Stimulated activated CD8-positive, alpha-beta memory T cell treated with anti-CD3 and anti-CD28 coated beads, Interleukin-12 subunit alpha, Interleukin-12 subunit beta, amount 100 ng/mL, for 24 hours (primary cell): Measurements from ENCODE around the gene NINJ2.

ENCODE experiments used
- DNase-seq: peaks from one replicate; pipeline ENCODE4 v3.0.0-alpha.2; 2020; ENCODE audit errors: extremely low read depth

NINJ2 gene

DNA sequence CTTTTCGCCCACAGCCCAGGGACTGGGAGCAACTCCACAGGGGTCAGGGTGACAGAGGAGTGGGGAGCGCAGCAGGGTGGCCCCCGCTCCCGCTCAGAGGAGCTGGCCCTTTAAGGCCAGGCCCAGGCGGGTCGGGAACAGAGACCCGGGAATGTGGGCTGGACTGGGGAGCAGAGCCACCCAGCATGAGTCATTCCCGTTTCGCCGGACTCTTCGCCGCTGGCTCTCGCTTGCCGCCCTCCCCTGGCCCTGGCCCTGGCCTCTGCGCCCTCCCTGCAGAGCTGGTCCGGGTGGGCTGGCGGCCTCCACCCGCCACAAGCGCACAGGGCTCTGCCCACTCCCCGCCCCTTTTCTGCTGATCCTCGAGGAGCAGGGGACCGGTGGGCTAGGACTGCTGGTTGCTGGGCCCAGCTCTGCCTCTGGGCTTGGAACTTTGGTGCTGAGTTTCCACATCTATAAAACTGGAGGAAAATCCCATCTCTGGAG lies 92.8 kb downstream of the NINJ2 start:
- DNase-seq = no peak

DNA sequence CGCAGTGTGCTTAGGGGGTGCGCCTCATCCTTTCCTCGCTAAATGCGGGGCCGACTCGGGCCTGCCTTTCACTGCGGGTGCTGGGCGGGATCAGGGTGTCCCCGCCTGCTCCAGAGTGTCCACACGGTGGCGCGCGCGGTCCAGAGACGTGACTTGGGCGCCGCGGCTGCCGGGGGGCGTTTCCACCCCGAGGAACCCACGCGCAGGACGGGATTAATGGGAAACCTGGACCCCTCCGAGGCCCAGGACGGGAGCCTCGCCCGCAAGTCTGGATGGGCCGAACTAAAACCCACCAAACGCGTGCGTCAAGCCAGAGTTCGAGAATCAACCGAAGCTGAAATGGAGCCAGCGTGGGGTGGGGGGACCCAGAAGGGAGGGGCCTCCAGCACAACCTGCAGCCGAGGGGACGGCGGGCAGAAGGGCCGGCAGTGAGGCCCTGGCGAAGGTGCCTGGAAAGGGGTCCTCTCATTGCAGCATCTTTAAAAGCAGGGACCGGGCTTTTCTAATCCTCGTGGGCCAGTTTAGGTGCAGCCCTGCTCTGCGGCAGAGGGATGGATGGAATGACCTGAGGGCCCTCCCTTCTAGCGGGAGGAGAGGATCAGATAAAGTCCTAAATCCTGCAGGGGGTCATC lies 93.3 kb downstream of the NINJ2 start:
- peak; percentile 53 for DNase-seq

DNA sequence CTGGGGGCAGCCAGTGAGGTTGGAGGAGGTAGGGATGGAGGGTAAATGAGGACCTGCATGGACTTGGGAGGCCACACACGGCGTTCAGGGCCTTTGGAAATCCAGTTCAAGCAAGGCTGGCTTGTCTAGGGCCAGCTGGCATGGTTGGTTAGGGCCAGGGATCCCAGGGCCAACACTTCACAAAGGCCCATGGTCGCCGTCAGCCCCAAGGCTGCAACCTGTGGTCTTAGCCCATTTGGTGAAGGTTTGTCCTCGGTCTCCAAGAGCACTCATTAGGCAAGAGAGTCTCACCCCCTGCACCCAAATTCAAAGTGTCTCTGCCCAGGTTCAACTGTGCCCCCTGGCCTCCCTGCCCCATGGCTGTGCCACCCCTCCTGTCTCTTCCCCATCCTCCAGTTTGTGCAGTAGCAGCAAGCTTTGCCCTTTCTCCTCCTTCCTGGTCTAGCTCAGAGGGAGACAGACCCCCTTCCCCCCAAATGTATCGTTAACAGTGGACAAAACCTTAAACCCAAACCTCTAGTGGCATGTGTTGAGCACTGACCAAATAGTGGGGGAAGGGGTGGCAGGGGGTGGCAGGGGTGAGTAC lies 94.1 kb downstream of the NINJ2 start:
- DNase-seq = no peak

DNA sequence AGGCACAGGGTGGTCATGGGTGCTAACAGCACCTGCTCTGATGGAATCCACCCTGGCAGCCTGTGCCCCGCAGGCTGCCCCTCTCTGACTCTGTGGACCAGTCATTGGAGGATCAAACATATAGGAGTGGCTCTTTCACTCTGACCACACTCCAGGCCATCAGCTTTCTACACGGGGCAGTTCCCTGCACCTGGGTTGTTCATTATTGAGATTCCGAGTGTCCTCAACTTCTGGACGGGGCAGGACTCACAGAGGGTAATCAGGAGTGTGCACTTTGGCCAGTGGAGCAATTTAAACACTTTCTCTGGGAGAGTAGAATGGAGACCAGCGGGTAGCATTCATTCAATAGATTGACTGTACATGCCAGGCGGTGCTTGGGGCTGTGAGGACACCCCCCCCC lies 94.8 kb downstream of the NINJ2 start:
- DNase-seq = no peak

DNA sequence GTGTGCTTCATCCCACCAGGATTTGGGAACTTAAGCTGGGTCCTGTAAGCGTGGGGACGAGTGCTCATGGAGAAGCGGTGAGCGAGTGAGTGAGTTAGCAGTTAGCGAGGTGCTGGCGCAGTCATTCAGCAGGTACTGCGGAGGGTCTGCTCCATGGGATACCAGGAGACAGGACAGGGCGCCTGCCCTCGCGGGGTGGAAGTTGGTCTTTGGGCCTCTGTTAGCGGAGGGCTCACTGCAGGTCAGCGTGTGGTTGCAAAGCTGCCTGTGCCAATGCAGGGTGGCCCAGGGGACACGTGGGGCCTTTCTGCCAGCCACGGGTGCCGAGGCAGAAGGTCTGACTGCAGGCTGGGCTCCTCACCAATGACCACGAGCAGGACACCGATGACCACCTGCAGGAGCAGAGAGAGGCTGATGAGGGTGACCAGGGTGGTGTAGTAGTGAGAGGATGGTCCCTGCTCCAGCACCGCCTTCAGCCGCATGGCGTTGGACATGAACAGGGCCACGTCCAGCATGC lies 97.6 kb downstream of the NINJ2 start:
- no peak for DNase-seq

DNA sequence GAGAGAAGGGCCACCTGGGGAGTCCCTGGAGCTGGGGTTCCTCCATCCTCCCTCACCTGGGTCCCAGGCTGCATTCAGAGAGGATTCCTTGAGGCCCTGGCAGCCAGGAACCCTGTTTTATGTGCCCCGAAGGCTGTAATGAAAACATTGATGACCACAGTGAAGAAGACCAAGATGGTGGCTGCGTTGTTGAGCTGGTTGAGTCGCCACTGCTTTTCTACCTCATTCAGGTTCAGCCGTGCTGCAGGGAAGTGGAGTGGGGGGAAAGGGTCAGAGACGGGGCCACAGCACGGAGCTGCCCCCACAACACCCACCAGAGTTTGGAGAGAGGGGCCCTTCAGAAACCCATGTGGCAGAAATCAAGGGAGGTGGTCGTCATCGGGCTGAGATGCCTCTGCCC lies 98.1 kb downstream of the NINJ2 start:
- no peak for DNase-seq

DNA sequence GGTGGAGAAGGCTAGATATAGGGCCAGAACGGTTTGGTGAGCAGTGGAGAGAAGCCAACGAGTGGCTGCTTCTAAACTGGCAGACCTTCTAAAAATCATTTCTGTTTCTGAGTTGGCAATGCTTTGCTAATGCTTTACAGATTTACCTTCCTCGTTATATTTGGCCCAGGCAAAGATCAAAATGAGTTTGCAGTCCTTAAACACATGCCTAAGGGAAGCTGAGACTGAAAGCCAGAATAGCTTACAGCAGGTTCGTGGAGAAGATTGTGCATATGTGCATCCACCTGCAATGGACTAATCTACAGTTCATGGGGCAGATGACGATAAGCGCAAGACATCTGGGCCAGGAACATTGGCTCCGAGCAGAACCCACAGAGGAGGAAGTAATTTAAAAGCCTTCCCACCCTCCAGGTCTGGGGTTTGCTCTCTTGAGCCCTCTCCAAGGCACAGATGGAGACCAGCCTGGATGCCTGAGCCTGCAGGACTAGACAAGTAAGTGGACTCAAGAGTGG lies 99.4 kb downstream of the NINJ2 start:
- no peak for DNase-seq

DNA sequence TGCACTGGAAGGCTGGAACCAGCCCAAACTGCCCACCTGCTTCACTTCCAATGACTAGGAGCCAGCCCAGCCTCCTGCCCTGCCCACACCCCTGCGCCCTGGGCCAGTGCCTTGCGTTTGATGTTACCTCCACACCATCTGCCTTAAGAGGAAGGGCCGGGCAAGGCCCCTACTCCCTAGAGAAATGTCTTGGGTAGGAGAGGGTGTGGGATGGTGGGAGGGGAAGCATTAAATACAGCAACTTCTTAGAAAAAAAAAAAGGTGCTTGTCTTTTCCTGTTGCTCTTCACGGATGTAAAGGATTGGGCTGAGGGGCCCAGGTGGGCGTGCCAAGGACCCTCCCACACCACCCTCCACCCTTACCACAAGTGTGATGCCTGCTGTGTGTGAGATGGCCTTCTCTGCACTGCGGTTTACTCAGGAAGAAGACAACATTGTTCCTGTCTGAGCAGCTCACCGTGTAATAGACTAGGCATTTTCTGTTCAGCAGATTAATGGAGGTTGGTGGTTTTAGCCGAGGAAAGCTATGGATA lies 99.9 kb downstream of the NINJ2 start:
- DNase-seq = no peak

DNA sequence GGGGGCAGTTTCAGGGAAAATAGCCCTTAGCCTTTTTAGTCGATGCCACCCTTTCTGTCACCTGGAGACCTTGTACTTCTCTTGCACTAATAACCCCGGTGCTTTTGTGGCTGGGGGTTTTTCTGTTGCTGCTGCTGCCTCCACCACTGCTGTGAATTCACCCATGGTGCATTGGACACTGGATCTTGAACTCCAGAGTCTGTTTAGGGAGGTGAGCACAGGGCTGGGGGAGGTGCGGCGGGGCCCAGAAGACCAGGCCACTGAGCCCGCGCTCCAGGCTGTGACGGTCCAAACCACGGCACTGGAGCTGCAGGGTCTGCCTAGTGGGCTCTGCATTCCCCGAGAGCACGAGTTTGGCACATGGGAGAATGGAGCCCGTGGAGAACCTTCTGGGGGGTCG lies 100.6 kb downstream of the NINJ2 start:
- DNase-seq = no peak

DNA sequence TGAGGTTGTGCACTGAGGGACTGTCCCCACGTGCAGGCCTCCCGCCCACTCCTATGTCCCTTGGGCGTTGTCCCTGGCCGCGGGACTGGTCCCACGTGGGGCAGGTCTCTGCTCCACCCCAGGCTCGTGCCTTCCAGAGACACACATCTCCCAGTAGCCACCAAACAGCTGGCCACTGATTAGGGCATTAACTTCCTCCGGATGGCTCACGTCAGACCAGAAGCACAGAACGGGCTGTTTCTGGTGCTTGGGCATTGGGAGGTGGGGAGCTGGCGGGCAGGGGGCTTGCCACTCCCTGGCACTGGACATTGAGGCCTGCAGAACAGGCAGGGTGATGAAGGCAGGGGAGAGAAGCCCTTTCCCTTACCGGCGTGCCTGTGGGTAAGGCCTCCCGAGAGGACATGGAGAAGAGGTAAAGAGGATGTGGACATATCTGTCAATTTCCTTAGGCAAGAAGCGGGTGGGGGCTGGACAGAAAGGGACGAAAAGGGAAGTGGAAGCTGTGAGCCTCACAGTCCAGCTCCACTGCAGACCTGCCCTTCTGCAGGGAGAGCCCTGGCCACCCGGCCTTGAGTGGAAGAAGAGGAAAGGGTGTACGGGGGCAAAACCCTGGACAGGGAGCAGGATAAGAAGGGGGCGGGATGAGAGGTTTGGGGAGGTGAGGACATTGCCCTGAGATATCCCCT lies 101.2 kb downstream of the NINJ2 start:
- no peak for DNase-seq

DNA sequence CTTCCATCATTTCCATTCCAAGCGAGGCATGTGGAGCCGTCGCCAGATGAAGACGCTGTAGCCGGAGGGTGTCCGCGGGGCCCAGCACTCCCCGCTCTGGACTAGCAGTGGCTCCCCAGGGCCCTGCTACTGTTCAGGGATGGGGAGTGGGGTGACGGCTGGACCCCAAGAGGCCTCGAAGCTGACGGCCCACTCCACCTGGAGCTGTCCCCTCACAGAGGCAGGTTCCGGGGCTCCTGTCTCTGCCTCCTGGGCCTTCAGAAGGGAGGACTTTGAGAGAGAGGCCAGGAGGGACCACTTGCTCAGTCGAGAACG lies 101.9 kb downstream of the NINJ2 start:
- DNase-seq = no peak

DNA sequence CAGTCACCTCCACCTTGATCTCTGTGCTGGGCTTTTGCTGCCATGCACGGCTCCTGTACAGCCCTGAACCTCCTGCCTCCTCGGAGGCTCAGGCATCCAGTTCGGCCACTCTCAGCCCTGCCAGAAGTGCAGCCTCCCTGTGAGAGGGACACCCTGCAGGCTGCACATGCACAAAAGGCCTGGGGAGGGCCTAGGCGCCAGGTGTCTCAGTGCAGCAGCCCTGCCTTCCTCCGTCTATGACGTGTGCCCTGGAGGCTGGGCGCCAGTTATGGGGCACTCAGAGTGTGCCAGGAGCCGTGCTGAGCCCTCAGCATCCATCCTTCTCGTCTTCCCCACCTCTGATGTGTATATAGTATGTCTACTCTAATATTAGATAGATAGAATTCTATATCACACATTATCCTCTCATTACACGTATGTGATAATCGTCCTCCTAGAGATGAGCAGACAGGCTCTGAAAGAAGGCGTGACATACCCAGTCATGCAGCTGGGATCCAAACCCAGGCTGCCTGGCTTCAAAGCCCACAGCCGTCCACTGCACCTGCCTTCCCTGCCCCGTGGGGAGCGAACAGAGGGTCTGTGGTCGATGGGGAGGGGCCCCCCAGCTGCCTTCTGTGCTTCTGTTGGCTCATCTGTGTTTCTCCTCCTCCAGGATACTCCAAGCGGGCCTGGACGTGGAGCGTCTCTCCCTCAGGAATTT lies 102.4 kb downstream of the NINJ2 start:
- DNase-seq = no peak

DNA sequence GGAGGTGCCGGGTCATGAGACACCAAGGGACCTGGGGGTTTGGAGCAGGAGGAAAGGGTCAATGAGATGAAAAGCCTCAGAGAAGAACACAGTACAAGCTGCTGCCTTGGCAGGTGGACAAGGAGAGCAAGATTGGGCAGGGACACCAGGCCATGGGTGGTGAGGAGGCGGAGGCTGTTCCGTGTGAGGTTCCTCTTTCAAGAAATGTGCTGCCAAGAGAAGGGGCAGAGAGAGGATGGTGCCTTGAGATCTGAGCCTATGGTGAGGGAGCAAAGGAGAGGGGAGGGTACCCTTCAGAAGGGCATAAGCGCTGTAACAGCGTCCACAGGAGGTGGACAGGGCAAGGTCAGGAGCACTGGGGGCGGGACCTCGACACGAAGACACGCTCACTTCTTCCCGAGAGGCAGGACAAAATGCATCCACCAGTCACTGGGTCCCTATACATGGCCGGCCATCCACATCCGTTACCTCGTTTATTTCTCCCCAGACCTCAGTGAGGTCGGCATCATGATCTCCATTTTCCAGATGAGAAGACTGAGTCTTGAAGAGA lies 103.3 kb downstream of the NINJ2 start:
- no peak for DNase-seq

DNA sequence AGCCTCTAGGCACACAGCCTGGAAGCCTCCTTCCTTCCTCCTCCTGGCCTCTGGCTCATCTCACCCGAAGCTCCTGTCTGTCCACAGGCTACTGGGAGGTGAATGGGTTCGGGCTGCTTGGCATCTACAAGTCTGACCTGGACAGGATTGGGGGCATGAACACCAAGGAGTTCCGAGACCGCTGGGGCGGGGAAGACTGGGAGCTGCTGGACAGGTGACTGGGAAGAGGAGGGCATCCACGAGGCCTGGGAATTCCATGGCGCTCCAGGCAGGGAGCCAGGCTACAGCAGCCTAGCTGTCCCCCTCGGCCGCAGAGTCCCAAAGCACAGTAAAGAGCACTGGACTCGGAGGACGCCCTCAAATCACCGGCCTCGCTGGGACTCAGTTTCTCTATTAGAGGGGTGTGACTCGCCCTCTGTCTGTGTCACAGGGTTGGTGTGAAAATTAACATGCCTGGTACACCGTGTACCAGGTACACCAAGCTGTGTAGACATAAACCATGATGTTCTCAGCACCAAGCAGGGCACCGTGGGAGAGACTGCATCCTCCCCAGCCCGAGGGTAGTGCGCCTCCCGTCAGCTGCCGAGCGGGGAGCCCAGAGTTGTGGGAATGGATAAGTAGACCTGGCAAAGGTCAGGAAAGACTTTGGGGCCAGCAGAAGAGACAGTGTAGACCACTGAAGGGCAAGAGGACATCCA lies 103.9 kb downstream of the NINJ2 start:
- no peak for DNase-seq

DNA sequence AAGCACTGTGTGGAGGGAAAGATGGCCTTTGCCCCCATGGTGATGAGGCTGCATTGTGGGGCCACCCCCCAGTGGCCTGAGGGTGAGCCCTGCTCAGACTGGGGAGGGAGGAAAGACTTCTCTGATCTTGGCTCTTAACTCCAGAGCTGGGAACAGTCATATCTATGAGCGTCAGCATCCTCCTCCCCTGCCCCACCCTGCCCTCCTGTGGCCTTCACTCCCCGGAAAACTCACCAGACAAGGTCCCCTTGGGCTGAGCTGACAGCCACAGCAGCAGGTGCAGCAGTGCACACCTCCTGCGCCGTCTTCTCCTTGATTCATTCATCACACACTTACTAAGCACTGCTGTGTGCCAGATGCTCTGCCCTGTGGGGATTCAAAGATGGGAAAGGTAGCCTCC lies 104.7 kb downstream of the NINJ2 start:
- DNase-seq = no peak

DNA sequence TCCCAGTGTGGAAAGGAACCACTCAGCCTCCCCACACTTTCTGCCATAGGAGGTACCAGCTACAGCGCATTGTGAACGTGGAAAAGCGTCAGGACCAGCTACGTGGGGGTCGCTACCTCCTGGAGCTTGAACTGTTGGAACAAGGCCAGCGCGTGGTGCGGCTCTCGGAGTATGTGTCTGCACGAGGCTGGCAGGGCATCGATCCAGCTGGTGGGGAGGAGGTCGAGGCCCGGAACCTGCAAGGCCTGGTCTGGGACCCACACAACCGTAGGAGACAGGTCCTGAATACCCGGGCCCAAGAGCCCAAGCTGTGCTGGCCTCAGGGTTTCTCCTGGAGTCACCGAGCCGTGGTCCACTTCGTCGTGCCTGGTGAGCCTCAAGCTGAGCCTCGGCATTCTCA lies 106.7 kb downstream of the NINJ2 start:
- DNase-seq = no peak

DNA sequence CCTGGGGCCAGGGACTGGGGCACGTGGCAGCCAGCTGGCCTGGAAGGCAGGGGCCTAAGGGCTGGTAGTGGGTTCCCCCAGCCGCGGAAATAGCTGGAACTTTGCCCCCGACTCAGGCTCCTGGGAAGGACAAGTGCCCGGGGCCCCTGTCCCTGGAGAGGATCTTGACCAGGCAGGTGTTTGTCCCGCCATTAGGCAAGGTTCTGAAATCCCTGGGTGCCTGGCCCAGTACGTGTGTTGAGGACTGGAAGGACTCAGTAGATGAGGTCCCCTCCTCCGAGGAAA lies 109.3 kb downstream of the NINJ2 start:
- DNase-seq = no peak

DNA sequence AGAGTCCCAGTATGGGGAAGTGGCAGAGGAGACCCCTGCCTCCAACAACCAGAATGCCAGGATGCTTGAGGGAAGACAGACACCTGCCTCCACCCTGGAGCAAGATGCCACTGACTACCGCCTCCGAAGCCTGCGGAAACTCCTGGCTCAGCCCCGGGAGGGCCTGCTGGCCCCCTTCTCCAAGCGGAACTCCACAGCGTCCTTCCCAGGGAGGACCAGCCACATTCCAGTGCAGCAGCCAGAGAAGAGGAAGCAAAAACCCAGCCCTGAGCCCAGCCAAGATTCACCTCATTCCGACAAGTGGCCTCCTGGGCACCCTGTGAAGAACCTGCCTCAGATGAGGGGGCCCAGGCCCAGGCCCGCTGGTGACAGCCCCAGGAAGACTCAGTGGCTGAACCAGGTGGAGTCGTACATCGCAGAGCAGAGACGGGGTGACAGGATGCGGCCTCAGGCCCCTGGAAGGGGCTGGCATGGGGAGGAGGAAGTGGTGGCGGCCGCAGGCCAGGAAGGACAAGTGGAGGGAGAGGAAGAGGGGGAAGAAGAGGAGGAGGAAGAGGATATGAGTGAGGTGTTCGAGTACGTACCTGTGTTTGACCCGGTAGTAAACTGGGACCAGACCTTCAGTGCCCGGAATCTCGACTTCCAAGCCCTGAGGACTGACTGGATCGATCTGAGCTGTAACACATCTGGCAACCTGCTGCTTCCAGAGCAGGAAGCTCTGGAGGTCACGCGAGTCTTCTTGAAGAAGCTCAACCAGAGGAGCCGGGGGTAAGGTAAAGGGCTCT lies 109.8 kb downstream of the NINJ2 start:
- no peak for DNase-seq

DNA sequence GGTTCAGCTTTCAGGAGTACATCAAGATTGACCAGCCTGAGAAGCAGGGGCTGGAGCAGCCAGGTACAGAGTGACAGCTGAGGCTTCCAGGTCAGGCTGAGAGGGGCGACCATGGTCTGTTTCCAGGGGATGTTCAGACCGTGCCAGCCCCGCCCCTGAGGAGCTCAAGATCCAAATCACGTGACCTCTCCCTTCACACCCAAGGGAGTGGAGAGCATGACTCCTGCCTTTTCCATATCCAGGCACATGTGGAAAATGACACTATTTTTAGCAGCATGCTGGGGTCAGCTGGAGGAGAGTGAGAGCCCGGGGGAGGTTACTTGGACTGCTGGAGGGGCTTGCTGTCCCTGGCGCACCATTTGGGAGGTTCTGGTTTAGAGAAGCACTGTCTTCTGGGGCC lies 110.8 kb downstream of the NINJ2 start:
- DNase-seq = no peak

DNA sequence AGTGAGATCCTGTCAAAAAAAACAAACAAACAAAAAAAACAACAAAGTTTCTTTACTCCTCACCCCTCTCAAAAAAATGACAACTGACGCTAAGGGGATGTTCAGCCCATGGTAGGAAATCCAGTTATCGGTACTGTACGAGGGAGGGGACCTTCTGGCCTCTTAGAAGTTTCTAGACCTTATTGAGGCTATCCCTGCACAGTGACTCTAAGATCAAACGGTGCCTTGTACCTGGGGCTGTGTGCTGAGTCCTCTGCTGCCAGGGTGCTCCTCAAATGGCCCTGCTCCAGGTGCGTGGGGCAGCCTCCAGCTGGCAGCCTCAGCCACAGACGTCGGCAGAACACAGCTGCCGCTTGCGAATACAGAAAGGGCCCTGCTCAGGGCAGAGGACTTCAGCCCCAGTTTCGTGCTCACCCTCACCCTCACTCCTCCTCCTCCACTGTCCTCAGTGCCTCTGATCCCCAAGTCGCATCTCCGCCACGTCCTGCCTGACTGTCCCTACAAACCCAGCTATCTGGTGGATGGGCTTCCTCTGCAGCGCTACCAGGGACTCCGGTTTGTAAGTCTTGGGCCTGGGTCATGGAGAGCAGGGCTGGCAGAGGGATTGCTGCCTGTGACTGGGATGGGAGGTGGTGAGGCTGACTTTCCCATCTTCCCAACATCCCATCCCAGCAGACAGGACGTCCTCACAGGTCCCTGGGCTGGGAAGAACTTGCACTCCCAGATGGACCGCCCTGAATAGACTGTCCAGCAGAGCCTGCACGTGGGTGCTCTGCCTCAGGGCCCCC lies 112.6 kb downstream of the NINJ2 start:
- no peak for DNase-seq
